ENCODE data around the gene EFCAB8.

Gene EFCAB8

GRCh38 chr20:32965115-32965514, 106.4 kb downstream of the EFCAB8 start:
- no peak overlapping the region for H3K4me3 ChIP-seq (replicated peaks; ENCODE audit: low read depth, low read length)
- no peak for DNase-seq (ENCODE audit: low read depth)

GRCh38 chr20:32965581-32966373, 107.1 kb downstream of the EFCAB8 start:
- no peak for TF ChIP-seq CTCF (IDR thresholded peaks at IDR 0.05; ENCODE audit: low read length, missing control alignments)
- no peak for DNase-seq (ENCODE audit: low read depth)
- no peak overlapping the region for H3K4me3 ChIP-seq (replicated peaks; ENCODE audit: low read depth, low read length)

More at GRCh38 chr20:32965115-32965514, 106.4 kb downstream of the EFCAB8 start:
- no peak for TF ChIP-seq CTCF (IDR thresholded peaks at IDR 0.05; ENCODE audit: low read length, missing control alignments)

- no peak for TF ChIP-seq CTCF (IDR thresholded peaks at IDR 0.05; ENCODE audit: low read length, missing control alignments)
- H3K4me3 ChIP-seq (replicated peaks; ENCODE audit: low read depth, low read length): no peak overlapping the region
- DNase-seq (ENCODE audit: low read depth): no peak
These were observed 107.7 kb downstream of the EFCAB8 start for GRCh38 chr20:32966382-32966781.

GRCh38 chr20:32966881-32967781, 108.4 kb downstream of the EFCAB8 start:
- no peak for DNase-seq (ENCODE audit: low read depth)
- no peak overlapping the region for H3K4me3 ChIP-seq (replicated peaks; ENCODE audit: low read depth, low read length)

GRCh38 chr20:32967961-32968457, 109.3 kb downstream of the EFCAB8 start:
- H3K4me3 ChIP-seq (replicated peaks; ENCODE audit: low read depth, low read length): no peak overlapping the region
- TF ChIP-seq CTCF (IDR thresholded peaks at IDR 0.05; ENCODE audit: low read length, missing control alignments): no peak
- no peak for DNase-seq (ENCODE audit: low read depth)

More at GRCh38 chr20:32966881-32967781, 108.4 kb downstream of the EFCAB8 start:
- no peak for TF ChIP-seq CTCF (IDR thresholded peaks at IDR 0.05; ENCODE audit: low read length, missing control alignments)

- DNase-seq (ENCODE audit: low read depth): no peak
- no peak for TF ChIP-seq CTCF (IDR thresholded peaks at IDR 0.05; ENCODE audit: low read length, missing control alignments)
- no peak overlapping the region for H3K4me3 ChIP-seq (replicated peaks; ENCODE audit: low read depth, low read length)
These were observed 109.9 kb downstream of the EFCAB8 start for GRCh38 chr20:32968478-32969241.

All from fibroblast of pulmonary artery (primary cell).